DMS 273 (cell line): ENCODE measurements around the gene CDKN3.

Source experiments
- DNase-seq: peaks from one replicate; lab custom pipeline; 2025; ENCODE audit not compliant: unreplicated experiment; lab: John Stamatoyannopoulos, UW

The CDKN3 gene, protein sequence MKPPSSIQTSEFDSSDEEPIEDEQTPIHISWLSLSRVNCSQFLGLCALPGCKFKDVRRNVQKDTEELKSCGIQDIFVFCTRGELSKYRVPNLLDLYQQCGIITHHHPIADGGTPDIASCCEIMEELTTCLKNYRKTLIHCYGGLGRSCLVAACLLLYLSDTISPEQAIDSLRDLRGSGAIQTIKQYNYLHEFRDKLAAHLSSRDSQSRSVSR

GRCh38 chr14:54396493-54397335 is at the start of gene CDKN3:
Gene CDKN3 (plus strand): TSS chr14:54397007. CDS start chr14:54397069, 62 bp downstream.
- DNase-seq, result peak; percentile 100

DNA sequence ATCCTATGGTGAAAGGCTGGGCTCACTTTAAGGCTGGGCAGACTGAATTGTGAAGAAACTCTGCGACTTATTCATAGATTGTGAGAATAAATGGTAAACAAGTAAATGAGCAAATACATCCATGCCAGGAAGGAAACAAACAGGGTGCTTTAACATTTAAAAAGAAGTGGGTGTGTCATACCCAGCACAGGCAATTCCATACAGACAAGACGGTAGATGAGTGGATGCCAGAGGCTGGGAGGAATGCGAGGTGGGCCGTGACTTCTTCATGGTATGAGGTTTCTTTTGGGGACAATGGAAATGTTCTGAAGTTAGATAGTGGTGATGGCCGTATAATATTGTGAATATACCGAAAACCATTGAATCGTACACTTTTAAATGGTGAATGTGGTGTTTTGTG is 49.8 kb upstream of the CDKN3 start:
- no peak for DNase-seq

- DNase-seq, result peak; percentile 87
Observed at GRCh38 chr14:54348001-54348611, 48.7 kb upstream of the CDKN3 start.

DNA sequence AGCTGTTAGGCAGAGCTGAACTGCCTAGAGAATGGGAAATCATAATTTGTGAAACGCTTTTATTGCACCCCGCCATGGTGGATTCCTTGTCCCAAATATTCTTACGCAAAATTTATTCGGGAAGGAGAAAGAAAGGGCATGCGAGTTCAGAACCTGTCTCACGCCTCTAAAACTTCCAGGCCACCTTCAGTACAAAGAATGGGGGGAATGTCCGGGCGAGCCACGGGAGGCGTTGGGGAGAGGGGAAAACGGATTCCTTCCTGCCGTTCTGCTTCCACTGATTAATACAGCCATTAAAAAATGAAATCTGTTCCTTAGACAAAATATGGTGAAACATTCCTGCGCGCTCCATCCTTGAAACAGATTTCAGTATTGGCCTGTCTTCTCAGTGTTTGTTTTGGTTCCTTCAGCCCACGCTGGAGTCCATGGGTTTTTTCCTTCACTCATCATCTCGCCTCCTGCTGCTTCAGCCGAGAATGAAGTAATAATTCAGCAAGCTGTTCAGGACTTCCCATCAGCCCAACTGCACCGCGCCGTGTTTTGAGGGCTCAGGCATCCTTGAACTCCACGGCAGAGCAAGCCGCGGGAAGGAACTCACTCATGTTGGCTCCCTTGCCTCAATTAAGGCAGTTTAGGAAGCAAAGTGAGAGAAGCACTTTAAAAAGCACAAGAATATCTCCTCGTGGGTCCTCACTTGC is 47.7 kb upstream of the CDKN3 start:
- peak; percentile 42 for DNase-seq

GRCh38 chr14:54349713-54350112 is 47.1 kb upstream of the CDKN3 start:
- no peak for DNase-seq

- DNase-seq, result peak; percentile 22
Observed at GRCh38 chr14:54350203-54350602, 46.6 kb upstream of the CDKN3 start.

DNA sequence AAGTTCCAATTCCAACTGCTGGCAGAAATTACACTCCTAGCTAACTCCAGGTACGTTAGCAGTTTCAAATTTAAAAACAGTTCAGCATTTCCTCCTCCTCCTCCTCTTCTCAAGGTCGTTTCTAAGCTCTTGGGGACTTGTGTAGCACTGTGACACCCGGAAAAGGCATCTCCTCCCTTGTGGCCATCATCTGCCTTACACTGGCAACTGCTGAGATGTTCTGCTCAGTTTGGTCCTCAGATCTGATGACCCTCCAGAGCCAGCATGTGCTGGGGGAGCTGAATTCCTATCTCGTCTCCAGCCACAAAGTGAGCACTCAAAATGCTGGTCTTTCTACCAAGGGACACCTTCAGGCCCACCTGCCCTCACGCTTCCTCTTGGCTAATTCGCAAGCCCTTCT is 43.5 kb upstream of the CDKN3 start:
- no peak for DNase-seq

DNA sequence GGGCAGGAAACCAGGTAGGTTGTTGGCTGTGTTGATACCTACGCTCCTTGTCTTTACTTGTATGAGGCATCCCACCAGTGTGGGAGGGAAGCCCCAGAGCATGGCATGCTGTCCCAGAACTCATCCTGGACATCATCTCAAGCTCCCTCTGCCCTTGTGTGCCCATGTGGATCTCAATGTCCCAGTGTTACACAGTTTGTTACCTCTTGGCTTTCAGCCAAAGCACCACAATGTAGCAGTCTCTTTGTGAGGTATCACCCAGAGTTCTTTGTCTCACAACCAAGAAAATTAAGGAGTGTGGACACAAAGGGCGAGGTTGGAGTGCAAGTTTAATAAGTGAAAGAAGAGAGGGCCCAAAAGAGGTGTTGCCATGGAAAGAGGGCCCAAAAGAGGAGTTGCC is 43.1 kb upstream of the CDKN3 start:
- DNase-seq, result peak; percentile 16

- no peak for DNase-seq
Observed at GRCh38 chr14:54354096-54354495, 42.7 kb upstream of the CDKN3 start.

- no peak for DNase-seq
Observed at GRCh38 chr14:54354968-54355641, 41.7 kb upstream of the CDKN3 start.

DNA sequence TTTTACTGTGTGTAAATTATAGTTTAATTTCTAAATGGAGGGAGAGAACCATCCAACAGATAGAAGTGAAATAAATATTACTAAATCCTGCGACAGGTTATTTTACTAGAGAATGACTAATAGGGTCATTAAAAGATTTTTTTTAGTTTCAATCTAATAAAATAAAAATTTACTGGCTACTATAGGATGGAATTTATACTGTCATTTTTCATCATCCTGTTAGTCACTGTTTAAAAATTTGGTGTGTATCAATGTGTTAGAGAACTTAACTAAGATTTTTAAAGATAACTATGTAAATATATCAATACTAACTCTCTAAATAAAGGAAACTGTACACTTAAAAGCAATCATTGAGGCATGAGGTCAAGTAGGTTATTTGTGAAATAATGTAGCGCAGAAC is 41.1 kb upstream of the CDKN3 start:
- DNase-seq, result no peak

- DNase-seq, result peak; percentile 50
Observed at GRCh38 chr14:54356172-54356571, 40.6 kb upstream of the CDKN3 start.

GRCh38 chr14:54360667-54361066 is 36.1 kb upstream of the CDKN3 start:
- no peak for DNase-seq

GRCh38 chr14:54362089-54362504 is 34.7 kb upstream of the CDKN3 start:
- DNase-seq, result no peak

GRCh38 chr14:54362759-54363437 is 33.9 kb upstream of the CDKN3 start:
- DNase-seq, result no peak

- DNase-seq, result peak; percentile 18
Observed at GRCh38 chr14:54364555-54365415, 32.0 kb upstream of the CDKN3 start.

DNA sequence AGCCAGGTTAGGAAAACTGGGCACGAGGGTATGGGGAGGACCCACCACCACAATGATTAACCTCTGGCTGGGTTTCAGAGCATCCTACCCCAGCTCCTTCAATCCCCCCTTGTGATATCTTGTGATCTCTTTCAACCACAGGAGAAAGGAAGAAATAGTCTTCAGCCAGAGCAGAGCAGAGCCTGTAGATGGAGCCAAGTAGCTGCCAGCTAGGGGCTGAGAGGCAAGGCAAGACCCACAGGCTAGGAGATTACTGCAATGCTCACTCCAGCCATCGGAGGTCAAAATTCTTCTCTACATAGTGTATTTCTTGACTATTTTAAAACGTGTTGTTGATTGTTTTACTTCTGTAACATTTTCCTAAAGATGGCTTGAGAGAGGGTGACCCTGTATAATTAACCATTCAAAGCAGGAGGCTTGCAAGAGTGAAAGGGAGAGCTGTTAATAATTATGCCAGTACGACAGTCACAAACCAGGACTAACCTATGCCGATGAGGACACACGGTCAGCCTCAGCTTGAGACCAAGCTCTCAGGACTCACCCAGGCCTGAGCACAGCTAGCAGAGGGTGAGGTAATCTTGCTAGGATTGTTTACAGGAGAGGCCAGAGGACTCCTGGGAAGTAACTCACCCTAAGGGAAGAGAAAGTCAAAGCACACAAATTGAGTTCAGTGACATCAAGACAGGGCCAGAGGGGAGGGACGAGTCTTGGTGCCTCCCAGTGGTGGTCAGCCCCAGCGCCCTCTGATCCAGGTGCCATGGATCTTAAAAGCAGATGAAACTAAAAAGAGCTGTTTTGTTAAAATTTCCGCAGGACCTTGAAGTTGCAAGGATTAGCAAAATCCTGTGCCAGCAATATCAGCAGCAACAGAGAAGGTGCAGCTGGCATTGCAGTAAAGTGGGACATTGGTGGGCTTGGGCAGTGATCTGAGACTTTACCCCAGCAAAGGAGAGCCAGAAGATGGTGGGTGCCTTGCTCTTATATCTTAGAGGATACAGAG is 29.8 kb upstream of the CDKN3 start:
- peak; percentile 77 for DNase-seq

GRCh38 chr14:54368291-54368690 is 28.5 kb upstream of the CDKN3 start:
- no peak for DNase-seq
